GM12891 (cell line): ENCODE data around the gene CPAMD8.

ENCODE experiments used
- POLR2A ChIP-seq: IDR thresholded peaks from 2 replicates; pipeline ENCODE4 v1.6.1; 2011; ENCODE audit warnings: low read depth, low read length, control low read depth
- POLR2AphosphoS5 ChIP-seq: IDR thresholded peaks from 2 replicates; pipeline ENCODE4 v1.6.1; 2011; ENCODE audit warnings: low read depth, low read length, control low read depth
- POU2F2 ChIP-seq: IDR thresholded peaks from 2 replicates; pipeline ENCODE4 v1.6.1; 2011; ENCODE audit warnings: low read depth, mild to moderate bottlenecking, control low read depth, low read length, moderate library complexity
- SPI1 ChIP-seq: IDR thresholded peaks from 2 replicates; pipeline ENCODE4 v1.6.1; 2011; ENCODE audit warnings: low read depth, low read length, control low read depth
- TAF1 ChIP-seq: IDR thresholded peaks from 2 replicates; pipeline ENCODE4 v1.6.1; 2011; ENCODE audit warnings: low read depth, low read length, control low read depth

- no peak for TF ChIP-seq POLR2AphosphoS5
- no peak for TF ChIP-seq POLR2A
- no peak for TF ChIP-seq TAF1
- no peak for TF ChIP-seq SPI1
- no peak for TF ChIP-seq POU2F2
Observed at GRCh38 chr19:16893686-16893989, 133.0 kb downstream of the CPAMD8 start.
